MM.1S (cell line): ENCODE data around the gene GRK7.
A peak's percentile ranks its signal among the peaks of the same experiment; 100 is the strongest.

Source experiments
- DNase-seq: peaks from one replicate; pipeline ENCODE4 v3.0.0-alpha.2; 2015
- H2AFZ ChIP-seq: fragments of 300-600 bp; sonication (generic); 2 replicates; pipeline ENCODE4 v1.6.0; 2016; ENCODE audit warnings: antibody characterized with exemption, low read length
- H3F3A ChIP-seq: fragments of 300-600 bp; sonication (generic); 2 replicates; pipeline ENCODE4 v1.6.1; 2016; ENCODE audit warnings: mild to moderate bottlenecking, antibody characterized with exemption, low read length, moderate library complexity, mixed read lengths; ENCODE audit not compliant: insufficient read depth
- H3K27ac ChIP-seq: fragments of 300-600 bp; sonication (generic); 2 replicates; pipeline ENCODE4 v1.5.1; 2016; ENCODE audit warnings: mild to moderate bottlenecking, low read length
- H3K27me3 ChIP-seq: fragments of 300-600 bp; sonication (generic); replicated peaks from 2 replicates; pipeline ENCODE4 v1.6.0; 2016; ENCODE audit warnings: low read length; ENCODE audit not compliant: insufficient read depth
- H3K36me3 ChIP-seq: fragments of 300-600 bp; sonication (generic); replicated peaks from 2 replicates; pipeline ENCODE4 v1.6.1; 2016; ENCODE audit warnings: mild to moderate bottlenecking, low read length, mixed read lengths; ENCODE audit not compliant: insufficient read depth
- H3K4me1 ChIP-seq: fragments of 300-600 bp; sonication (generic); 2 replicates; pipeline ENCODE4 v1.6.1; 2016; ENCODE audit warnings: low read length, mixed read lengths
- H3K4me2 ChIP-seq: fragments of 300-600 bp; sonication (generic); 2 replicates; pipeline ENCODE4 v1.6.0; 2016; ENCODE audit warnings: low read depth, low read length
- H3K4me3 ChIP-seq: fragments of 300-600 bp; sonication (generic); 2 replicates; pipeline ENCODE4 v1.5.1; 2016; ENCODE audit warnings: low read length, mixed read lengths
- H3K79me2 ChIP-seq: fragments of 300-600 bp; sonication (generic); 2 replicates; pipeline ENCODE4 v1.6.1; 2016; ENCODE audit warnings: mixed run types, low read length, mixed read lengths
- H3K9ac ChIP-seq: fragments of 300-600 bp; sonication (generic); 2 replicates; pipeline ENCODE4 v1.6.1; 2016; ENCODE audit warnings: low read length, mixed read lengths
- H3K9me2 ChIP-seq: fragments of 300-600 bp; sonication (generic); replicated peaks from 2 replicates; pipeline ENCODE4 v1.6.1; 2016; ENCODE audit warnings: mild to moderate bottlenecking, low read length, mixed read lengths; ENCODE audit not compliant: insufficient read depth
- H3K9me3 ChIP-seq: fragments of 300-600 bp; sonication (generic); replicated peaks from 2 replicates; pipeline ENCODE4 v1.6.1; 2016; ENCODE audit warnings: mild to moderate bottlenecking, low read length, mixed read lengths; ENCODE audit not compliant: insufficient read depth
- H4K20me1 ChIP-seq: fragments of 300-600 bp; sonication (generic); 2 replicates; pipeline ENCODE4 v1.6.1; 2016; ENCODE audit warnings: mild to moderate bottlenecking, low read length, moderate library complexity, mixed read lengths; ENCODE audit not compliant: insufficient read depth
- EZH2 ChIP-seq: fragments of 300-600 bp; sonication (generic); optimal IDR thresholded peaks from 2 replicates; pipeline ENCODE3; 2017; ENCODE audit warnings: low read depth, mild to moderate bottlenecking, antibody characterized with exemption, low read length, mixed read lengths
- EZH2phosphoT487 ChIP-seq: fragments of 300-600 bp; sonication (generic); IDR thresholded peaks from 2 replicates; pipeline ENCODE4 v1.6.1; 2018; ENCODE audit warnings: antibody characterized with exemption, low read length
- TF ChIP-seq, protein P1 (sequence below): fragments of 300-600 bp; sonication (generic); IDR thresholded peaks from 2 replicates; pipeline ENCODE4 v1.5.1; 2016; ENCODE audit warnings: antibody characterized with exemption, low read length, mixed read lengths

Gene GRK7

GRCh38 chr3:141726483-141726882 lies 36.7 kb upstream of the GRK7 start:
- no peaks in the 10 kb centered on the region for H3K9me2 ChIP-seq
- no peak overlapping the region for H3K4me2 ChIP-seq
- no peaks in the 10 kb centered on the region for H3K4me1 ChIP-seq

GRCh38 chr3:141728355-141728892 lies 34.8 kb upstream of the GRK7 start:
- no peak for DNase-seq
- Histone ChIP-seq H3K27ac (no peak overlapping the region), H3K4me2 (no peak overlapping the region), H3K4me3 (no peak overlapping the region), H3K79me2 (no peaks in the 10 kb centered on the region), H2AFZ (no peak overlapping the region), H3K27me3 (no peaks in the 10 kb centered on the region; the same call in 1 of the 2 replicates), H3K9ac (no peak overlapping the region), H3K9me3 (no peaks in the 10 kb centered on the region), H3K36me3 (no peaks in the 10 kb centered on the region), H3F3A (no peaks in the 10 kb centered on the region), H3K9me2 (no peaks in the 10 kb centered on the region), H3K4me1 (no peaks in the 10 kb centered on the region), H4K20me1 (no peaks in the 10 kb centered on the region)
- TF ChIP-seq EZH2phosphoT487 (no peak), EZH2 (no peak)
- TF ChIP-seq, protein P1, sequence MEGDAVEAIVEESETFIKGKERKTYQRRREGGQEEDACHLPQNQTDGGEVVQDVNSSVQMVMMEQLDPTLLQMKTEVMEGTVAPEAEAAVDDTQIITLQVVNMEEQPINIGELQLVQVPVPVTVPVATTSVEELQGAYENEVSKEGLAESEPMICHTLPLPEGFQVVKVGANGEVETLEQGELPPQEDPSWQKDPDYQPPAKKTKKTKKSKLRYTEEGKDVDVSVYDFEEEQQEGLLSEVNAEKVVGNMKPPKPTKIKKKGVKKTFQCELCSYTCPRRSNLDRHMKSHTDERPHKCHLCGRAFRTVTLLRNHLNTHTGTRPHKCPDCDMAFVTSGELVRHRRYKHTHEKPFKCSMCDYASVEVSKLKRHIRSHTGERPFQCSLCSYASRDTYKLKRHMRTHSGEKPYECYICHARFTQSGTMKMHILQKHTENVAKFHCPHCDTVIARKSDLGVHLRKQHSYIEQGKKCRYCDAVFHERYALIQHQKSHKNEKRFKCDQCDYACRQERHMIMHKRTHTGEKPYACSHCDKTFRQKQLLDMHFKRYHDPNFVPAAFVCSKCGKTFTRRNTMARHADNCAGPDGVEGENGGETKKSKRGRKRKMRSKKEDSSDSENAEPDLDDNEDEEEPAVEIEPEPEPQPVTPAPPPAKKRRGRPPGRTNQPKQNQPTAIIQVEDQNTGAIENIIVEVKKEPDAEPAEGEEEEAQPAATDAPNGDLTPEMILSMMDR: no peak

More at GRCh38 chr3:141726483-141726882, 36.7 kb upstream of the GRK7 start:
- TF ChIP-seq, protein P1: no peak
- TF ChIP-seq EZH2 (no peak), EZH2phosphoT487 (no peak)
- Histone ChIP-seq H3F3A (no peaks in the 10 kb centered on the region), H3K36me3 (no peaks in the 10 kb centered on the region), H3K9me3 (no peaks in the 10 kb centered on the region), H3K27ac (no peak overlapping the region), H4K20me1 (no peaks in the 10 kb centered on the region), H3K4me3 (no peak overlapping the region), H2AFZ (no peak overlapping the region), H3K9ac (no peak overlapping the region), H3K27me3 (no peaks in the 10 kb centered on the region), H3K79me2 (no peaks in the 10 kb centered on the region)
- no peak for DNase-seq

DNA sequence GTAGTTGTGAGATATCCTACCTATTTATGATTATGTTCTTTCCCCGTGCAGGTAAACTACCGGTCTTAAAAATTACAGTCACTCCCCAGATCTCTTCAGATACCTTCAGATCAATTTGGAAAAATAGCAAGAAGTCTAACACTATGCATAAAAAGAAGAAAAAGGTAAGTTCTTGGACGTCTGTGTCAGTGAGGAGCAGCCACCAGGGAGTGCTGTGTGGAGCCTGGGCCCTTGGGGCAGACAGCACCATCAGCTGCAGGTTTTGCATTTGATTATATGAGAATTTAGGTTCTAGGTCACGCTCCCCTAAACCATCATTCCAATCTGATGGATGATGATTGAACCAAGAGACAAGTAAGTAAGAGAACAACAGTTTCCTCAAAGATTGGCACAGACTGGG lies 34.0 kb upstream of the GRK7 start:
- H3K4me2 ChIP-seq: no peak overlapping the region
- no peaks in the 10 kb centered on the region for H3F3A ChIP-seq
- no peak for DNase-seq
- H3K79me2 ChIP-seq: no peaks in the 10 kb centered on the region
- no peaks in the 10 kb centered on the region for H3K9me2 ChIP-seq
- no peaks in the 10 kb centered on the region for H3K9me3 ChIP-seq
- no peaks in the 10 kb centered on the region for H3K36me3 ChIP-seq
- H3K9ac ChIP-seq: no peak overlapping the region
- TF ChIP-seq, protein P1: peak; percentile 18
- TF ChIP-seq EZH2phosphoT487: no peak
- H4K20me1 ChIP-seq: no peaks in the 10 kb centered on the region
- H3K4me1 ChIP-seq: no peaks in the 10 kb centered on the region
- H2AFZ ChIP-seq: no peak overlapping the region
- H3K27ac ChIP-seq: no peak overlapping the region
- no peaks in the 10 kb centered on the region; the same call in 1 of the 2 replicates for H3K27me3 ChIP-seq
- H3K4me3 ChIP-seq: no peak overlapping the region
